Ovary (tissue), 10 donors: ENCODE data around the gene PPP6C. TPM values are rescaled to one million over a fixed set of nuclear protein-coding genes. Genes with fewer than 3 reads are reported as not detected.
"Not testable (repeated sequence)": the region's sequence is repeated elsewhere in the genome, so short reads cannot be mapped to it uniquely, and the experiment has no call there.

Experiments used
- DNase-seq, 5 donors: peaks; one replicate each; pipeline ENCODE4 v3.0.0-alpha.2; 2019 to 2020
- H3K27ac ChIP-seq, 2 donors: fragments of 200-600 bp; one replicate each; pipeline versions ENCODE4 v1.5.1 to v1.8.0; 2019 to 2022
- H3K27me3 ChIP-seq: fragments of 200-600 bp; one replicate; pipeline ENCODE4 v1.8.0; 2022
- H3K36me3 ChIP-seq: fragments of 200-600 bp; sonication (generic); one replicate; pipeline ENCODE4 v1.5.1; 2019
- H3K4me1 ChIP-seq: one replicate; pipeline ENCODE4 v1.8.1; 2013; ENCODE audit warnings: mild to moderate bottlenecking, moderate library complexity; ENCODE audit not compliant: insufficient read depth
- H3K4me3 ChIP-seq: fragments of 200-600 bp; sonication (generic); one replicate; pipeline ENCODE4 v1.5.1; 2017
- H3K9me3 ChIP-seq, 2 donors: fragments of 200-600 bp in 1 of 2; sonication (generic) in 1 of 2; one replicate each; pipeline versions ENCODE4 v1.5.1 to v1.8.1; 2013 to 2019; ENCODE audit warnings: mild to moderate bottlenecking in 1 of 2, moderate library complexity in 1 of 2
- EP300 ChIP-seq: sonication (generic); formaldehyde crosslinking; IDR thresholded peaks from one replicate; pipeline ENCODE4 v1.6.1; 2017; ENCODE audit warnings: antibody characterized with exemption
- POLR2A ChIP-seq: fragments of 450-650 bp; IDR thresholded peaks from one replicate; pipeline ENCODE4 v1.6.1; 2017; ENCODE audit warnings: antibody characterized with exemption, mild to moderate bottlenecking, moderate library complexity
- WGBS, 3 donors: extraction: QIAGEN DNeasy Blood & Tissue Kit in 1 of 3; methylation state at CpG; one replicate each; pipeline versions ENCODE4 v1.1.5 to v1.1.7; 2013 to 2017; 5-methylcytosine and 5-hydroxymethylcytosine counted together
- intact Hi-C, 4 donors: fragments of 100-400 bp; cut with DNase I; formaldehyde crosslinking; loops; one replicate each; pipeline versions ENCODE4 v1.11.0 to v1.15.1; 2022 to 2023
- long read RNA-seq, 3 donors: library from polyadenylated mRNA in 2 of 3; unstranded in 2 of 3; transcript quantifications; one replicate each; pipeline ENCODE4 v2.0.0 and lab custom pipeline, GENCODE V29; 2021 to 2026
- polyA plus RNA-seq, 2 donors: library from polyadenylated mRNA; stranded (reverse); fragments of 200-250 nt in 1 of 2; fragments of 350-450 nt in 1 of 2; fragmentation: Illumina TruSeq in 1 of 2; extraction: RNeasy Lipid Tissue Mini Kit (QIAGEN cat#74804) in 1 of 2; gene quantifications; one replicate each; pipeline ENCODE4 v1.2.3, GENCODE V29; 2013 to 2014
- total RNA-seq, 7 donors: library from RNA; depleted of rRNA in 2 of 7; stranded (reverse); fragments of >200 nt in 2 of 7; fragmentation: NEBNext Ultra II Directional in 3 of 7; extraction: Animal tissue kit (Norgen Biotek cat#: 25700) in 3 of 7; gene quantifications; one replicate each; pipeline versions ENCODE4 v1.1.0 to v1.2.4, GENCODE V29; 2016 to 2023
- TF ChIP-seq, protein P1 (sequence below), 3 donors: fragments of 450-650 bp in 2 of 3; fragments of 200-600 bp in 1 of 3; IDR thresholded peaks; one replicate each; pipeline versions ENCODE4 v1.5.1 to v1.8.0; 2016 to 2022; ENCODE audit warnings: antibody characterized with exemption in 3 of 3, mild to moderate bottlenecking in 1 of 3
- donor health status: DM: no; HTN: no; CAD: no; lungs with moderate emphysema.
- donor health status: DM: no; HTN: no; CAD: no.
- donor health status: Bipolar disorder and iron deficiency.
- donor health status: DM: yes; HTN: yes; CAD: no.
- donor health status: DM: no; HTN: no; CAD: no.
- donor health status: DM: yes; HTN: yes; CAD: no.

PPP6C gene
- total RNA-seq = 10 to 100 TPM; 26.8 to 39.8 (median 34.6) TPM
- 10 to 100 TPM; 18.2 to 46.6 TPM for polyA plus RNA-seq
- long read RNA-seq, donor 1, full-length matches to known transcripts = 44 of 51 reads
- long read RNA-seq, donor 1, partial matches to known transcripts = 1 of 51 reads
- long read RNA-seq, donor 1, other reads (novel, unspliced or antisense) = 6 of 51 reads
- long read RNA-seq, donor 2, full-length matches to known transcripts = 27 of 54 reads
- long read RNA-seq, donor 2, partial matches to known transcripts = 27 of 54 reads
- long read RNA-seq, donor 2, other reads (novel, unspliced or antisense) = 0 of 54 reads
- long read RNA-seq, donor 3, full-length matches to known transcripts = 50 of 55 reads
- long read RNA-seq, donor 3, partial matches to known transcripts = 3 of 55 reads
- long read RNA-seq, donor 3, other reads (novel, unspliced or antisense) = 2 of 55 reads

- peak; percentile 78 for TF ChIP-seq POLR2A
- no peak for TF ChIP-seq EP300
- TF ChIP-seq, protein P1, sequence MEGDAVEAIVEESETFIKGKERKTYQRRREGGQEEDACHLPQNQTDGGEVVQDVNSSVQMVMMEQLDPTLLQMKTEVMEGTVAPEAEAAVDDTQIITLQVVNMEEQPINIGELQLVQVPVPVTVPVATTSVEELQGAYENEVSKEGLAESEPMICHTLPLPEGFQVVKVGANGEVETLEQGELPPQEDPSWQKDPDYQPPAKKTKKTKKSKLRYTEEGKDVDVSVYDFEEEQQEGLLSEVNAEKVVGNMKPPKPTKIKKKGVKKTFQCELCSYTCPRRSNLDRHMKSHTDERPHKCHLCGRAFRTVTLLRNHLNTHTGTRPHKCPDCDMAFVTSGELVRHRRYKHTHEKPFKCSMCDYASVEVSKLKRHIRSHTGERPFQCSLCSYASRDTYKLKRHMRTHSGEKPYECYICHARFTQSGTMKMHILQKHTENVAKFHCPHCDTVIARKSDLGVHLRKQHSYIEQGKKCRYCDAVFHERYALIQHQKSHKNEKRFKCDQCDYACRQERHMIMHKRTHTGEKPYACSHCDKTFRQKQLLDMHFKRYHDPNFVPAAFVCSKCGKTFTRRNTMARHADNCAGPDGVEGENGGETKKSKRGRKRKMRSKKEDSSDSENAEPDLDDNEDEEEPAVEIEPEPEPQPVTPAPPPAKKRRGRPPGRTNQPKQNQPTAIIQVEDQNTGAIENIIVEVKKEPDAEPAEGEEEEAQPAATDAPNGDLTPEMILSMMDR (IDR thresholded peaks at IDR 0.05) = peak; percentile 70 to 87 (median 81)
- DNase-seq = peak; percentile 95 to 98 (median 96)
- peaks cover 8% of the 10 kb centered on the region for H3K4me1 ChIP-seq
- no peaks in the 10 kb centered on the region for H3K36me3 ChIP-seq
- H3K27ac ChIP-seq = peak within 1 kb of the TSS; percentile 75 to 87
- peak within 1 kb of the TSS; percentile 97 for H3K4me3 ChIP-seq
- intact Hi-C loops = loop anchor here in 1 of 4 donors (2.0 kb wide), 1 partner anchor 51 kb away; the partner anchor contains the start of gene HSPA5
- H3K9me3 ChIP-seq = no peaks in the 10 kb centered on the region
- 0 to 1% (median 0%) methylated on average over 71 to 82 of the region's 82 CpGs for WGBS, 3 donors
- H3K27me3 ChIP-seq = no peaks in the 10 kb centered on the region
Observed at GRCh38 chr9:125189361-125190289, at the start of gene PPP6C. PPP6C (minus strand) TSS chr9:125189803; CDS start chr9:125189718, 85 bp downstream.

DNA sequence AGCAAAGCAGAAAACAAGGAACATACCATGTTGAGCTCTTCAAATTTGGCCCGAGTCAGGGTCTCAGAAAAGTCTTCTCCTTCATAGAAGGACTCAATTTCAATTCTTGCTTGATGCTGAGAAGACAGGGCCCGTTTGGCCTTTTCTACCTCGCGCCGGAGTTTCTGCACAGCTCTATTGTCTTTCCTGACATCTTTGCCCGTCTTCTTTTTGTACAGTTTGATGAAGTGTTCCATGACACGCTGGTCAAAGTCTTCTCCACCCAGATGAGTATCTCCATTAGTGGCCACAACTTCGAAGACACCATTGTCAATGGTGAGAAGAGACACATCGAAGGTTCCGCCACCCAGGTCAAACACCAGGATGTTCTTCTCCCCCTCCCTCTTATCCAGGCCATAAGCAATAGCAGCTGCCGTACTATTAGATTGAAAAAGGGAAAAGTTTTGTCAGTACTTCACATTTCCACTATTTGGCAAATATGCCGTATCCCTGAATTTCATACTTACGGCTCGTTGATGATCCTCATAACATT is 49.4 kb upstream of the PPP6C start:
- intact Hi-C loops = no loop called here
- DNase-seq = no peak
- Histone ChIP-seq H3K27ac (no peak overlapping the region), H3K4me3 (no peak overlapping the region), H3K36me3 (no peaks in the 10 kb centered on the region), H3K4me1 (peaks cover 11% of the 10 kb centered on the region), H3K27me3 (no peaks in the 10 kb centered on the region), H3K9me3 (no peaks in the 10 kb centered on the region)
- TF ChIP-seq, protein P1 (IDR thresholded peaks at IDR 0.05) = no peak
- TF ChIP-seq EP300 (no peak), POLR2A (no peak)
- WGBS, 3 donors = 78 to 85% (median 80%) methylated on average over 14 of the region's 14 CpGs

DNA sequence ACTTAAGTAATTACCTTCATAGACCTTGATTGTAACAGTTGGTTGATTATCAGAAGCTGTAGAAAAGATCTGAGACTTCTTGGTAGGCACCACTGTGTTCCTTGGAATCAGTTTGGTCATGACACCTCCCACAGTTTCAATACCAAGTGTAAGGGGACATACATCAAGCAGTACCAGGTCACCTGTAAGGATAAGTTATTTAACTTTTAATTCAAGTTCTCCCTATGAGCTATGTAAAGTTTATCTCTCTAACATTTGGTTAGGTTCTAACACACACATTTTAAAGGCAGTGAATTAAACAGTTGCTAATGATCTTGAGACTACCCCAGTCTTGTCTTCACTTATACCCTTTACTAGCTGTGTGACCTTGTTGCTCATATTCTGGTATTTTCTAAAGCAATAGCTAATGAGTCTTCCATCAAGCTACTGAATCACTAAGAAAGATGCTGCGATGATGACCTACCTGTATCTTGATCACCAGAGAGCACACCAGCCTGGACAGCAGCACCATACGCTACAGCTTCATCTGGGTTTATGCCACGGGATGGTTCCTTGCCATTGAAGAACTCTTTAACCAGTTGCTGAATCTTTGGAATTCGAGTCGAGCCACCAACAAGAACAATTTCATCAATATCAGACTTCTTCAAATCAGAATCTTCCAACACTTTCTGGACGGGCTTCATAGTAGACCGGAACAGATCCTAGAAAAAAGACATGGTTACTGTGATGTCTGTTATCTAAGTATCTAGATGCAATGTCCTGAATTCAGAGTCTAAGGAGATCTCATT is 48.7 kb upstream of the PPP6C start:
- intact Hi-C loops = no loop called here
- H3K27me3 ChIP-seq = no peaks in the 10 kb centered on the region
- H3K27ac ChIP-seq = no peak overlapping the region
- H3K4me1 ChIP-seq = peaks cover 11% of the 10 kb centered on the region
- 78 to 86% (median 79%) methylated on average over 7 of the region's 7 CpGs for WGBS, 3 donors
- H3K36me3 ChIP-seq = no peaks in the 10 kb centered on the region
- TF ChIP-seq, protein P1 (IDR thresholded peaks at IDR 0.05) = no peak
- TF ChIP-seq EP300 = no peak
- no peak for TF ChIP-seq POLR2A
- no peak for DNase-seq
- H3K9me3 ChIP-seq = no peaks in the 10 kb centered on the region
- no peak overlapping the region for H3K4me3 ChIP-seq

- H3K4me3 ChIP-seq = not testable (repeated sequence)
- peaks cover 11% of the 10 kb centered on the region for H3K4me1 ChIP-seq
- 71 to 79% (median 79%) methylated on average over 5 of the region's 5 CpGs for WGBS, 3 donors
Observed at GRCh38 chr9:125236520-125237159, 47.0 kb upstream of the PPP6C start.

More at GRCh38 chr9:125236520-125237159, 47.0 kb upstream of the PPP6C start:
- H3K27ac ChIP-seq, H3K36me3 ChIP-seq, H3K27me3 ChIP-seq, DNase-seq, intact Hi-C loops, H3K9me3 ChIP-seq: not testable (repeated sequence)
